Thyroid gland (tissue), 4 donors: ENCODE results near the gene BICDL2. TPM values are rescaled to one million over a fixed set of nuclear protein-coding genes. Genes with fewer than 3 reads are reported as not detected.
A peak's percentile ranks its signal among the peaks of the same experiment; 100 is the strongest.

Experiments
- DNase-seq, 2 donors: peaks; one replicate each; pipeline ENCODE4 v3.0.0-alpha.2; 2019
- H3K27ac ChIP-seq, 3 donors: fragments of 200-600 bp; sonication (generic); 1 replicate in 2 of 3; 2 replicates in 1 of 3; pipeline ENCODE4 v1.5.1; 2016 to 2019; ENCODE audit warnings: mild to moderate bottlenecking in 1 of 3, moderate library complexity in 1 of 3
- H3K27me3 ChIP-seq: fragments of 200-600 bp; sonication (generic); one replicate; pipeline ENCODE4 v1.5.1; 2019
- H3K36me3 ChIP-seq, 2 donors: fragments of 200-600 bp; sonication (generic); one replicate each; pipeline ENCODE4 v1.5.1; 2016 to 2019
- H3K4me1 ChIP-seq, 2 donors: fragments of 200-600 bp; sonication (generic); one replicate each; pipeline ENCODE4 v1.5.1; 2017 to 2019
- H3K4me3 ChIP-seq, 3 donors: fragments of 200-600 bp; sonication (generic); replicated peaks in 1 of 3; 1 replicate in 2 of 3; 2 replicates in 1 of 3; pipeline ENCODE4 v1.5.1; 2016; ENCODE audit warnings: mild to moderate bottlenecking in 1 of 3
- H3K9me3 ChIP-seq: fragments of 200-600 bp; sonication (generic); one replicate; pipeline ENCODE4 v1.5.1; 2017
- POLR2A ChIP-seq, 2 donors: fragments of 450-650 bp; IDR thresholded peaks; one replicate each; pipeline ENCODE4 v1.6.1; 2017; ENCODE audit warnings: antibody characterized with exemption in 2 of 2, mild to moderate bottlenecking in 2 of 2, moderate library complexity in 1 of 2
- WGBS, 2 donors: methylation state at CpG; one replicate each; pipeline ENCODE4 v1.1.5; 2017; 5-methylcytosine and 5-hydroxymethylcytosine counted together
- intact Hi-C: fragments of 100-400 bp; cut with DNase I; formaldehyde crosslinking; loops from one replicate; pipeline ENCODE4 v1.15.1; 2023
- total RNA-seq, 4 donors: library from RNA; depleted of rRNA; stranded (reverse); fragments of >200 nt; gene quantifications; one replicate each; pipeline ENCODE4 v1.2.3, GENCODE V29; 2016
- TF ChIP-seq, protein P1 (sequence below), 6 experiments: fragments of 200-600 bp in 3 of 6; fragments of 450-650 bp in 3 of 6; sonication (generic) in 3 of 6; IDR thresholded peaks; one replicate each; pipeline ENCODE4 v1.5.1; 2016 to 2019; ENCODE audit warnings: antibody characterized with exemption in 6 of 6, mild to moderate bottlenecking in 2 of 6, inconsistent platforms in 1 of 6, moderate library complexity in 1 of 6

BICDL2 gene
- total RNA-seq, 4 donors from 2014 or later, result 7.3 to 17.8 (median 14.6) TPM

DNA sequence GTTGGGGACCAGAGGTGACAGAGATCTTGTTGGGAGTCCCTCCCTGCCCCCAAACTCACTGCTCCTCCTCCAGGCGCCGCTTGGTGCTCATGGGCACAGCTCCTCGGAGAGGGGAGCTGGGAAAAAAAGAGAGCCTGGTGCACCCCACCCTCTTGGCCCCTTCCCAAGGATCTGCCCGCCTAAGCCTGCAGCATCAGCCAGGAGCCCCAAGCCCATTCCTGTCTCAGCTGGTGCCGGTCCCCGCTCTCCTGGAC lies 13.4 kb downstream of the BICDL2 start:
- peak in 1 of 2 donors; percentile 50 for TF ChIP-seq POLR2A (IDR thresholded peaks at IDR 0.05)
- TF ChIP-seq, protein P1, sequence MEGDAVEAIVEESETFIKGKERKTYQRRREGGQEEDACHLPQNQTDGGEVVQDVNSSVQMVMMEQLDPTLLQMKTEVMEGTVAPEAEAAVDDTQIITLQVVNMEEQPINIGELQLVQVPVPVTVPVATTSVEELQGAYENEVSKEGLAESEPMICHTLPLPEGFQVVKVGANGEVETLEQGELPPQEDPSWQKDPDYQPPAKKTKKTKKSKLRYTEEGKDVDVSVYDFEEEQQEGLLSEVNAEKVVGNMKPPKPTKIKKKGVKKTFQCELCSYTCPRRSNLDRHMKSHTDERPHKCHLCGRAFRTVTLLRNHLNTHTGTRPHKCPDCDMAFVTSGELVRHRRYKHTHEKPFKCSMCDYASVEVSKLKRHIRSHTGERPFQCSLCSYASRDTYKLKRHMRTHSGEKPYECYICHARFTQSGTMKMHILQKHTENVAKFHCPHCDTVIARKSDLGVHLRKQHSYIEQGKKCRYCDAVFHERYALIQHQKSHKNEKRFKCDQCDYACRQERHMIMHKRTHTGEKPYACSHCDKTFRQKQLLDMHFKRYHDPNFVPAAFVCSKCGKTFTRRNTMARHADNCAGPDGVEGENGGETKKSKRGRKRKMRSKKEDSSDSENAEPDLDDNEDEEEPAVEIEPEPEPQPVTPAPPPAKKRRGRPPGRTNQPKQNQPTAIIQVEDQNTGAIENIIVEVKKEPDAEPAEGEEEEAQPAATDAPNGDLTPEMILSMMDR (IDR thresholded peaks at IDR 0.05), result no peak
- WGBS, 2 donors, result 6 to 27% methylated on average over 2 to 6 of the region's 6 CpGs
- H3K27me3 ChIP-seq, result no peaks in the 10 kb centered on the region
- intact Hi-C loops, result no loop called here
- peak overlapping the region; percentile 82 to 98 (median 98) for H3K27ac ChIP-seq
- peaks cover 4 to 13% of the 10 kb centered on the region in 2 donors for H3K36me3 ChIP-seq
- no peaks in the 10 kb centered on the region for H3K9me3 ChIP-seq
- H3K4me3 ChIP-seq, result peak overlapping the region in 2 of 3 donors; percentile 68 to 86
- H3K4me1 ChIP-seq, result peaks cover 39 to 53% of the 10 kb centered on the region in 2 donors
- peak in 1 of 2 donors; percentile 54 for DNase-seq

DNA sequence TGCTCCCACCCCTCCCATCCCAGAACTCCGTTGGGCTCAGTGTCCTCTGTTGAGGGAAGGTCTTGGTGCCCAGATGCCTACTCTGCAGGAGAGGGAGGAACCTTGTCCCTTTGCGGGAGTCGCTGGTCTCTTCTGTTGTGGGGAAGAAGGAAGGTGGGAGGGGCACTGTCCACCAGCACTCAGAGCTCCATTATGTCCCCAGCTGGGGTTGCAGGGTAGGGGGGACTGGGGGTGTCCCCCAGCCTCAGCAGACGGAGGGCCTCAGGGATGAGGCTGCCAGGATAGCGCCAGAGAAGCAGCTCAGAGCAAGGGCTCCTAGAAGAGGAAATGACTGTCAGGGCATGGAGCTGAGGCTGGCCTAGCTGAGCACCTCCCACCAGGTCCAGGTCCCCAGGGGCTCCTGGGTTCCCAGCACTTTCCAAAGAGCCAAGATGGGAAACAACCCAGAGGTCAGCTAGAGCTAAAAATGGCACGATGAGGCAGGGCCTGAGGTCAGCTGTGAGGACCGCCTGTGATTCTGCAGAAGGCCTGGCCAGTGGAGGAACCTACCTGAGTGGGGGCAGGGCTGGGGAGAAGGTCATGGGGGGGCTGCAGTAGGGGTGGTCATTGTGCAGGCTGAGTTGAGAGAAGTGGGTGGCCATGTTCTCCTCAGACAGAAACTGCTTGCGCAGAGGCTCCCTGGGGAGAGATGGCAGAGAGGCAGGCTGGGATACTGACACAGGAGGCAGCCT lies 13.9 kb downstream of the BICDL2 start:
- intact Hi-C loops, result no loop called here
- peak overlapping the region; percentile 82 to 98 (median 98) for H3K27ac ChIP-seq
- no peaks in the 10 kb centered on the region for H3K9me3 ChIP-seq
- no peak for DNase-seq
- TF ChIP-seq, protein P1 (IDR thresholded peaks at IDR 0.05), result no peak
- no peak for TF ChIP-seq POLR2A (IDR thresholded peaks at IDR 0.05)
- WGBS, 2 donors, result 50 to 56% methylated on average over 6 to 8 of the region's 8 CpGs
- peaks cover 41 to 53% of the 10 kb centered on the region in 2 donors for H3K4me1 ChIP-seq
- H3K4me3 ChIP-seq, result peak overlapping the region in 1 of 3 donors; percentile 68
- peaks cover 4 to 13% of the 10 kb centered on the region in 2 donors for H3K36me3 ChIP-seq
- H3K27me3 ChIP-seq, result no peaks in the 10 kb centered on the region

DNA sequence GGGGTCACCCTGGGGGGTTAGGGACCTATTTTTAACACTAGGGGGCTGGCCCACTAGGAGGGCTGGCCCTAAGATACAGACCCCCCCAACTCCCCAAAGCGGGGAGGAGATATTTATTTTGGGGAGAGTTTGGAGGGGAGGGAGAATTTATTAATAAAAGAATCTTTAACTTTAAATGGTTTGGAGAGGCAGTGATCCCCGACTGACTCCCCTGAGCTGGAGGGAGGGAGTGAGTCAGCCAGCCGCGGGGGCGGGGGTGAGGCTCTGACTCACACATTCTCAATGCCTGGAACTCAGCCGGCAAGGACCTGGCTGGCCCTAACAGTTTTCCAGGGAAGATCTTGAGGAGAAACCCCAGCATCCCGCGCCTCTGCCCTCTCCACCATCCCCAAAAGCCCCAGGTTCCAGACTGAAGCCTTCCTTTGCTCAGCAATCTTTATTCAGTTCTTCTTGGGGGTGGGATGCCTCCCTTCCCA lies 14.5 kb downstream of the BICDL2 start:
- Histone ChIP-seq H3K4me3 (peak overlapping the region in 1 of 3 donors; percentile 77), H3K27ac (peak overlapping the region; percentile 82 to 98 (median 98)), H3K36me3 (peaks cover 4 to 11% of the 10 kb centered on the region in 2 donors), H3K27me3 (no peaks in the 10 kb centered on the region), H3K4me1 (peaks cover 41 to 51% of the 10 kb centered on the region in 2 donors), H3K9me3 (no peaks in the 10 kb centered on the region)
- peak; percentile 97 for DNase-seq
- peak in 1 of 2 donors; percentile 30 for TF ChIP-seq POLR2A (IDR thresholded peaks at IDR 0.05)
- TF ChIP-seq, protein P1 (IDR thresholded peaks at IDR 0.05), result no peak
- WGBS, 2 donors, result 10 to 21% methylated on average over 8 of the region's 8 CpGs
- intact Hi-C loops, result no loop called here

DNA sequence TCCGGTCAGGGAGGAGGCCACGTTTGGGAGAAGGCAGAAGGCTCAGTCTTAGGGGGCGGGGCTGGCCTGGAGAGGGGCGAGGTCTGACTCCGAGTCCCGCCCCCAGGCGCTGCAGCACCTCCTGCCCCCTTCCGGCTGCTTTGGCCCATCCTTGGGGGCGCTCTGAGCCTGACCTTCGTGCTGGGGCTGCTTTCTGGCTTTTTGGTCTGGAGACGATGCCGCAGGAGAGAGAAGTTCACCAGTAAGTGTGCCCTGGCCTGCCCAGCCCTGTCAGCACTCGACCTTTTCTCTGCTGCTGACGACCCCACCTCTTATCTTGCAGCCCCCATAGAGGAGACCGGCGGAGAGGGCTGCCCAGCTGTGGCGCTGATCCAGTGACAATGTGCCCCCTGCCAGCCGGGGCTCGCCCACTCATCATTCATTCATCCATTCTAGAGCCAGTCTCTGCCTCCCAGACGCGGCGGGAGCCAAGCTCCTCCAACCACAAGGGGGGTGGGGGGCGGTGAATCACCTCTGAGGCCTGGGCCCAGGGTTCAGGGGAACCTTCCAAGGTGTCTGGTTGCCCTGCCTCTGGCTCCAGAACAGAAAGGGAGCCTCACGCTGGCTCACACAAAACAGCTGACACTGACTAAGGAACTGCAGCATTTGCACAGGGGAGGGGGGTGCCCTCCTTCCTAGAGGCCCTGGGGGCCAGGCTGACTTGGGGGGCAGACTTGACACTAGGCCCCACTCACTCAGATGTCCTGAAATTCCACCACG lies 15.1 kb downstream of the BICDL2 start:
- TF ChIP-seq, protein P1 (IDR thresholded peaks at IDR 0.05), result peak in 5 of 6 experiments; percentile 16 to 30 (median 17)
- TF ChIP-seq POLR2A (IDR thresholded peaks at IDR 0.05), result peak in 1 of 2 donors; percentile 29
- Histone ChIP-seq H3K9me3 (no peaks in the 10 kb centered on the region), H3K4me3 (peak overlapping the region in 2 of 3 donors; percentile 77 to 78), H3K27me3 (no peaks in the 10 kb centered on the region), H3K36me3 (peaks cover 3 to 5% of the 10 kb centered on the region in 2 donors), H3K4me1 (peaks cover 41 to 51% of the 10 kb centered on the region in 2 donors), H3K27ac (peak overlapping the region; percentile 82 to 98 (median 98))
- WGBS, 2 donors, result 6 to 31% methylated on average over 17 to 19 of the region's 25 CpGs
- intact Hi-C loops, result no loop called here
- DNase-seq, result peak; percentile 87 to 88
